Measurements from ENCODE around the gene MAPK8IP3.

Gene MAPK8IP3

DNA sequence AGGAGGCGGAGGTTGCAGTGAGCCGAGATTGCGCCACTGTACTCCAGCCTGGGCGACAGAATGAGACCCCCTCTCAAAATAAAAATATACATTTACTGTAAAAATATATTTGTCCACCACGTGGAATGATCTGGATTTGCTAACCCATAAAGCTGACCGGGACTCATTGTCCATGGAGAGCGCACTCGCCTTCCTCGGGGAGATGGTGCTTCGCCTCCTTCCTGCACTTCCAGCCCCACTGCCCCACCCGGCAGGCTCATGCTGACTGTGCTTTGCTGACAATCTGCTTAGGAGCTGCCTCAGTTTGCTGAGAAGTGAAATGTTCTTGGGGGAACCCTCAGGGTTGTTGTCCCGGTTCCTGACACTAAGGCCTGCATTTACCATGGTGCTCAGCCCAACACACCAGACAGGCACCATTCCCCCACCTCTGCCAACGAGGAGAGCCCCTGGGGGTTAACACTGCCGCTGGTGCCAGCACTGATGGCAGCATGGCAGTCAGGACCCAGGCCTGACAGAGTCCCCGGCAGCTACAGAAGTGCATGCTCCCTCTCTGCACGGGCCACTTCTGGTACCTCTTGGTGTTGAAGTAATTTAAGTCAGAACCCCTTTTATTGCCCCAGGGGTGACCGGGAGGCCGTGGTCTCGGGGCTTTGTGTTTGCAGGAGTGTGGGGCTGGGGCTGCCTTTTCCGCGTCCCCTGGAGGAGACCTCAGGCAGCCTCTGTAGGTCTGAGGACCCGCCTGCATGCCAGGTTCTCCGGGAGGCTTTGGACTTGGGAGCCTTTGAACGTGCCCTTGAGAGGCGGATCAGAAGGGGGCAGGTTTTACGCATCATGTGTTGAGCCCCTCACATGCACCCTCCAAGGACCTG, 79.2 kb downstream of the MAPK8IP3 start:
- Mint-ChIP-seq H3K9me3 (no peaks in the 10 kb centered on the region), H3K4me3 (peak overlapping the region; percentile 38), H3K4me1 (peaks cover 26% of the 10 kb centered on the region), H3K36me3 (peaks cover 46% of the 10 kb centered on the region), H3K27ac (peak overlapping the region; percentile 10)
- DNase-seq (ENCODE audit: low spot score in 2 of 2) (no peak), ATAC-seq (no peak)

DNA sequence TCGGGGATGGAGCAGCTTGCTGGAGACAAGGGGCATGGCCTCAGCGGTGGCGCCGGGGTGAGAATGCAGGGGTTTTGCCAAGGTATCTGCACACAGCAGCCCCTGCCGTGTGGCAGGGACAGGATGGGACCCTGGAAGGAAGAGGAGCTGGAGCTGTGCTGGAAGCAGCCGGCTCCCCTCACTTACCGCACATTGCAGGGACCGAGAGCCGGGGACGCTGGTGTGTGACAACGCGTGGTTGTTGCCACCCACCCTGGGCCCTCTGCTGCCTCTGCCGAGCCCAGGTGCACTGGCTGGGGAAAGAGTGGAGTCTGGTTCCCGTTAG, 79.8 kb downstream of the MAPK8IP3 start:
- Mint-ChIP-seq H3K27ac (no peak overlapping the region), H3K36me3 (peaks cover 44% of the 10 kb centered on the region), H3K4me1 (peaks cover 26% of the 10 kb centered on the region), H3K4me3 (no peak overlapping the region), H3K9me3 (no peaks in the 10 kb centered on the region)
- ATAC-seq (no peak), DNase-seq (ENCODE audit: low spot score in 2 of 2) (peak in 1 of 2 donors; percentile 47)

- DNase-seq (ENCODE audit: low spot score in 2 of 2) = no peak
- H3K4me1 Mint-ChIP-seq = peaks cover 20% of the 10 kb centered on the region
- ATAC-seq = no peak
- H3K36me3 Mint-ChIP-seq = peaks cover 39% of the 10 kb centered on the region
- no peaks in the 10 kb centered on the region for H3K9me3 Mint-ChIP-seq
- H3K4me3 Mint-ChIP-seq = no peak overlapping the region
- H3K27ac Mint-ChIP-seq = no peak overlapping the region
These were observed 80.5 kb downstream of the MAPK8IP3 start for GRCh38 chr16:1786242-1787055.

DNA sequence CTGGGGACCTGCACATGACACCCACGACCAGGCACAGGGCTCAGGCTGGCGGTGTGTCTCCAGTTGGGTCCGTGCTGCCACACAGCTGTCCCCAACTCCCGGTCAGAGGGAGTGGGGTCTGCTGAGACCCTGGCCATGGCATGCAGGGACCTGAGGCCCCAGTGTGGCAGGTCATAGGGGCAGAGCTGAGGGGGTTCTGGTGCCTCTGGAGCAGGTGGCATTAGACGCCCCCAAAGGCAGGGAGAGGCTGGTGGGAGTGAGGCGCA, 81.0 kb downstream of the MAPK8IP3 start:
- H3K4me3 Mint-ChIP-seq = no peak overlapping the region
- H3K27ac Mint-ChIP-seq = no peak overlapping the region
- DNase-seq (ENCODE audit: low spot score in 2 of 2) = no peak
- H3K4me1 Mint-ChIP-seq = peaks cover 15% of the 10 kb centered on the region
- H3K36me3 Mint-ChIP-seq = peaks cover 33% of the 10 kb centered on the region
- H3K9me3 Mint-ChIP-seq = no peaks in the 10 kb centered on the region
- ATAC-seq = no peak

GRCh38 chr16:1787322-1788094, 81.5 kb downstream of the MAPK8IP3 start:
- peaks cover 15% of the 10 kb centered on the region for H3K4me1 Mint-ChIP-seq
- H3K27ac Mint-ChIP-seq = no peak overlapping the region
- H3K9me3 Mint-ChIP-seq = no peaks in the 10 kb centered on the region
- ATAC-seq (no peak), DNase-seq (ENCODE audit: low spot score in 2 of 2) (no peak)
- no peak overlapping the region for H3K4me3 Mint-ChIP-seq
- H3K36me3 Mint-ChIP-seq = peaks cover 28% of the 10 kb centered on the region

- Mint-ChIP-seq H3K9me3 (no peaks in the 10 kb centered on the region), H3K36me3 (peaks cover 24% of the 10 kb centered on the region), H3K4me1 (peaks cover 15% of the 10 kb centered on the region), H3K27ac (no peak overlapping the region), H3K4me3 (no peak overlapping the region)
- ATAC-seq (no peak), DNase-seq (ENCODE audit: low spot score in 2 of 2) (no peak)
These were observed 82.2 kb downstream of the MAPK8IP3 start for GRCh38 chr16:1788095-1788707.

DNA sequence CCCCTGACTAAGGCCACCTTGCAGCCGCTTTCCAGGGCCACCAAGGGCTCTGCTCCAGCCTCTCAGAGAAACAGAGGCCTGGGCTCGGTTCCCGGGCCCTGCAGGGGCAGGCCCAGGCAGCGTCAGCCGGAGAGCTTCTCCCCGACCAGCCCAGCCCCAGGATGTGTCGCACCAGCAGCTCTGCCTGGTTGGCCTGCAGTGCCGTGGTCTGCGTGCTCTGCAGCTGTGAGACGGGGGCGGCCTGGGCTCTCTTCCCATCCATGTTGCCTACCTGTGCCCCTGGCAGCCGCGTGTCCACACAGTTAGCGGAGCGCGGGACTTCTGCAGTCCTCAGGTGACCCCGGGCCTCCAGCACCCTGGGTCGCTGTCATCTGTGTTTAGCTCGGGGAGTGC, 82.7 kb downstream of the MAPK8IP3 start:
- no peaks in the 10 kb centered on the region for H3K9me3 Mint-ChIP-seq

GRCh38 chr16:1789643-1790045, 83.6 kb downstream of the MAPK8IP3 start:
- H3K27ac Mint-ChIP-seq = no peak overlapping the region
- H3K36me3 Mint-ChIP-seq = peaks cover 24% of the 10 kb centered on the region
- H3K9me3 Mint-ChIP-seq = no peaks in the 10 kb centered on the region
- no peak overlapping the region for H3K4me3 Mint-ChIP-seq
- ATAC-seq (no peak), DNase-seq (ENCODE audit: low spot score in 2 of 2) (peak in 1 of 2 donors; percentile 48)
- peaks cover 15% of the 10 kb centered on the region for H3K4me1 Mint-ChIP-seq

More for the DNA sequence above, 82.7 kb downstream of the MAPK8IP3 start:
- H3K27ac Mint-ChIP-seq = peak overlapping the region; percentile 64
- ATAC-seq (no peak), DNase-seq (ENCODE audit: low spot score in 2 of 2) (no peak)
- H3K36me3 Mint-ChIP-seq = peaks cover 24% of the 10 kb centered on the region
- H3K4me1 Mint-ChIP-seq = peaks cover 15% of the 10 kb centered on the region
- H3K4me3 Mint-ChIP-seq = no peak overlapping the region

- Mint-ChIP-seq H3K36me3 (peaks cover 19% of the 10 kb centered on the region), H3K4me3 (no peak overlapping the region), H3K4me1 (peaks cover 11% of the 10 kb centered on the region), H3K9me3 (no peaks in the 10 kb centered on the region), H3K27ac (no peak overlapping the region)
- ATAC-seq (no peak), DNase-seq (ENCODE audit: low spot score in 2 of 2) (no peak)
These were observed 84.2 kb downstream of the MAPK8IP3 start for GRCh38 chr16:1790261-1790610.

- Mint-ChIP-seq H3K4me3 (no peak overlapping the region), H3K4me1 (peaks cover 6% of the 10 kb centered on the region), H3K36me3 (peaks cover 14% of the 10 kb centered on the region), H3K27ac (no peak overlapping the region), H3K9me3 (no peaks in the 10 kb centered on the region)
- DNase-seq (ENCODE audit: low spot score in 2 of 2) (no peak), ATAC-seq (no peak)
These were observed 84.7 kb downstream of the MAPK8IP3 start for GRCh38 chr16:1790611-1791255.

DNA sequence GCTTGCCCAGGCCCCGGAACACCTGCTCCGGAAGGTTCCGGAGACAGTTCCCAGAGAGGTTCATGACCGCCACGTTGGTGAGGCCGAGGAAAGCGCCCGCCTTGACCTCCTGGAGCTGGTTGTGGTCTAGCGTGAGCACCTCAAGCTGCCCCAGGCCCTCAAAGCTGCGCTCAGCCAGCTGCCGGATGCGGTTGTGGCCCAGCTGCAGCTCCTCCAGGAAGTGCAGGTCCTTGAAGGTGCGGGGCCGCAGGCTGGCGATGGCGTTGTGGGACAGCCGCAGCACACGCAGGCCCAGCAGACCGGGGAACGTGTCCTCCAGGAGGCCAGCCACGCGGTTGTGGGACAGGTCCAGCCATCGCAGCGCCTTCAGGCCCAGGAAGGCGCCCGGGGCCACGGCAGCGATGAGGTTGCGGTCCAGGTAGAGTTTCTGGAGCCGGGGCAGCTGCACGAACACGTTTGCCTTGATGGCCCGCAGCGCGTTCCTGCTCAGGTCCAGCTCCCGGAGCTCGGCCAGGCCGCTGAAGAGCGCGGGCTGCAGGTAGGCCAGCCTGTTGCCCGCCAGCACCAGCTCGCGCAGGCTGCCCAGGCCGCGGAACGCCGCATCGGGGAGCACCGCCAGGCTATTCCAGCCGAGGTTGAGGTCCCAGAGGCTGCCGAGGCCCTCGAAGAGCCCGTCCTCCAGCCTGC, 85.4 kb downstream of the MAPK8IP3 start:
- Mint-ChIP-seq H3K36me3 (peaks cover 13% of the 10 kb centered on the region), H3K9me3 (no peaks in the 10 kb centered on the region), H3K4me1 (peaks cover 6% of the 10 kb centered on the region), H3K27ac (no peak overlapping the region), H3K4me3 (no peak overlapping the region)
- ATAC-seq (no peak), DNase-seq (ENCODE audit: low spot score in 2 of 2) (peak in 1 of 2 donors; percentile 47)

DNA sequence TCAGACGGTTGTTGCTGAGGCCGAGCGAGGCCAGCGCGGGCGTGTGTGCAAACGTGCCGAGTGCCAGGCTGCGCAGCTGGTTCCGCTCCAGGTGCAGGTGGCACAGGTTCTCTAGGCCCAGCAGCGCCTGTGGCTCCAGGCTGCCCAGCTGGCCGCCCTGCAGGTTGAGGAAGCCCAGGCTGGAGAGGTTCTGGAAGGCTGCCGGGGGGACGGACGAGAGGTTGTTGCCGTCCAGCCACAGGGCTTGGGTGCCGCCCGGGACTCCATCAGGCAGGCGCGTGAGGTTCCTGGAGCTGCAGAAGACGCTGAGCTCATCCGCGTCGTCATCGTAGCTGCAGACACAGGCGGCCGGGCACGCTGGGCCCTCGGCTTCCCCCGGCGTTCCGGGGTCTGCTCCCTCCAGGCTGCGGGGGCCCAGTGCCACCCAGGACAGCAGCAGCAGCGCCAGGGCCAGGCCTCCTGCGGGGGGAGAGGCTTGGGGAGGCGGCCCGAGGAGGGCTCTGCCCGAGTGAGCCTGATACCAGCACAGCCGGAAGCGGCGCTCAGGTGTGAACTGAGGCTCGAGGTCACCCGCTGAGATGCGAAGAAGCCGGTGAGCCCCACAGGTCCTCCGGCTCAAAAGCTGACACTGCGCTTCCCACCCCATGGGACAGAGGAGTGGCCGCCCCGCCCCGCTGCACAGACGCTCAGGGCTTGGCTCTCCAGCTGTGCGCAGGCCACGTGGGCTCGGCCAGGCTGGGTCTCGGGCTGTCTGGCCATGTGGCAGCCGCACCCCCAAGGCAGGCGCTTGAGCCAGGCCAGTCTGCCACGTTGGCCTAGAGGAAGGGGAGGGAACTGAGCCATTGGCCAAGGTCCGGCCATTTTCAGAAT, 86.2 kb downstream of the MAPK8IP3 start:
- no peak for ATAC-seq
- Mint-ChIP-seq H3K4me3 (no peak overlapping the region), H3K4me1 (peaks cover 6% of the 10 kb centered on the region), H3K27ac (no peak overlapping the region), H3K9me3 (peaks cover 1% of the 10 kb centered on the region), H3K36me3 (peaks cover 13% of the 10 kb centered on the region)
- DNase-seq (ENCODE audit: low spot score in 2 of 2) = no peak

GRCh38 chr16:1792836-1793577, 87.0 kb downstream of the MAPK8IP3 start:
- peaks cover 3% of the 10 kb centered on the region for H3K9me3 Mint-ChIP-seq
- H3K4me1 Mint-ChIP-seq = peaks cover 6% of the 10 kb centered on the region
- ATAC-seq (no peak), DNase-seq (ENCODE audit: low spot score in 2 of 2) (peak in 1 of 2 donors; percentile 47)
- H3K27ac Mint-ChIP-seq = no peak overlapping the region
- H3K4me3 Mint-ChIP-seq = no peak overlapping the region
- peaks cover 13% of the 10 kb centered on the region for H3K36me3 Mint-ChIP-seq

All from stimulated activated effector memory CD8-positive, alpha-beta T cell treated with anti-CD3 and anti-CD28 coated beads, Interleukin-12 subunit alpha, Interleukin-12 subunit beta, amount 100 ng/mL, for 72 hours (primary cell).